ENCODE data around the gene CNTNAP5. TPM values are rescaled to one million over a fixed set of nuclear protein-coding genes. Genes with fewer than 3 reads are reported as not detected.

CNTNAP5 gene
- total RNA-seq, 1 experiment from 2014 or later = not detected

DNA sequence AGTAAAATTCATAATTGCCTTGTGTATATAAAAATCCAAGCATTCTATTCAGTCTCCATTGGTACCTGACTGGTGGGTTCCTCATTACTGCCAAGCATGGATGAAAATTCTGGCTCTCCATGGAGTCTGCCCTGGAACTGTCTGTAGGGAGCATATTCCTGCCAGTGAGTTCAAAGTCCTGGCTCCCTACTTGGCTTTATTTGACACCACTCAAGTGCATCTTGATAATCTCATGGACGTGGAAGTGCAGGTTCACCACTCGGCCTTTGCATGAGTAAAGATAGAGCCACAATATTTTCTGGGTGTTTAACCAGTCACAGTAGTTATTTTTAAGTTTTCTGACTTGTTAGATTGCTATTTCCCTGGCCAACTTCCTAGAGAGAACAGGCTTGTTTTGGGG is 63.5 kb downstream of the CNTNAP5 start:
- ATAC-seq = no peak
- in situ Hi-C loops (cut with HindIII; ENCODE audit: low pct_unique_long_range_greater_than_20kb, low sequenced_read_pairs) (no loop called here), intact Hi-C loops (cut with micrococcal nuclease; ENCODE audit: unreplicated experiment) (no loop called here)
- POLR2A ChIA-PET = no interaction called here
- Histone ChIP-seq H3K9me3 (ENCODE audit: control insufficient read depth, insufficient read depth, low read depth, low read length) (no peaks in the 10 kb centered on the region), H3K4me1 (ENCODE audit: control insufficient read depth, insufficient read depth, low read length) (no peaks in the 10 kb centered on the region), H3K4me3 (ENCODE audit: low read depth in 2 of 2, low read length in 2 of 2) (no peak overlapping the region), H3K27me3 (ENCODE audit: control insufficient read depth, insufficient read depth, low read length) (no peaks in the 10 kb centered on the region), H3K36me3 (ENCODE audit: control insufficient read depth, insufficient read depth, low read length) (no peaks in the 10 kb centered on the region), H3K27ac (ENCODE audit: low read length) (no peak overlapping the region)
- CTCF ChIA-PET = no interaction called here
- no TSS peak for BruUV-seq (replicated peaks)
- TF ChIP-seq, protein P1, sequence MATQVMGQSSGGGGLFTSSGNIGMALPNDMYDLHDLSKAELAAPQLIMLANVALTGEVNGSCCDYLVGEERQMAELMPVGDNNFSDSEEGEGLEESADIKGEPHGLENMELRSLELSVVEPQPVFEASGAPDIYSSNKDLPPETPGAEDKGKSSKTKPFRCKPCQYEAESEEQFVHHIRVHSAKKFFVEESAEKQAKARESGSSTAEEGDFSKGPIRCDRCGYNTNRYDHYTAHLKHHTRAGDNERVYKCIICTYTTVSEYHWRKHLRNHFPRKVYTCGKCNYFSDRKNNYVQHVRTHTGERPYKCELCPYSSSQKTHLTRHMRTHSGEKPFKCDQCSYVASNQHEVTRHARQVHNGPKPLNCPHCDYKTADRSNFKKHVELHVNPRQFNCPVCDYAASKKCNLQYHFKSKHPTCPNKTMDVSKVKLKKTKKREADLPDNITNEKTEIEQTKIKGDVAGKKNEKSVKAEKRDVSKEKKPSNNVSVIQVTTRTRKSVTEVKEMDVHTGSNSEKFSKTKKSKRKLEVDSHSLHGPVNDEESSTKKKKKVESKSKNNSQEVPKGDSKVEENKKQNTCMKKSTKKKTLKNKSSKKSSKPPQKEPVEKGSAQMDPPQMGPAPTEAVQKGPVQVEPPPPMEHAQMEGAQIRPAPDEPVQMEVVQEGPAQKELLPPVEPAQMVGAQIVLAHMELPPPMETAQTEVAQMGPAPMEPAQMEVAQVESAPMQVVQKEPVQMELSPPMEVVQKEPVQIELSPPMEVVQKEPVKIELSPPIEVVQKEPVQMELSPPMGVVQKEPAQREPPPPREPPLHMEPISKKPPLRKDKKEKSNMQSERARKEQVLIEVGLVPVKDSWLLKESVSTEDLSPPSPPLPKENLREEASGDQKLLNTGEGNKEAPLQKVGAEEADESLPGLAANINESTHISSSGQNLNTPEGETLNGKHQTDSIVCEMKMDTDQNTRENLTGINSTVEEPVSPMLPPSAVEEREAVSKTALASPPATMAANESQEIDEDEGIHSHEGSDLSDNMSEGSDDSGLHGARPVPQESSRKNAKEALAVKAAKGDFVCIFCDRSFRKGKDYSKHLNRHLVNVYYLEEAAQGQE (IDR thresholded peaks at IDR 0.05; ENCODE audit: insufficient read depth in 1 of 2, low read depth in 2 of 2, low read length in 1 of 2) = no peak
- TF ChIP-seq SIN3A (IDR thresholded peaks at IDR 0.05; ENCODE audit: borderline replicate concordance, insufficient read depth, low read depth, low read length) = no peak
- TF ChIP-seq TCF7L2 (IDR thresholded peaks at IDR 0.05; ENCODE audit: low read depth, low read length) = no peak
- no peak for TF ChIP-seq POLR2AphosphoS5 (IDR thresholded peaks at IDR 0.05; ENCODE audit: low read depth, low read length)
- TF ChIP-seq, protein P2, sequence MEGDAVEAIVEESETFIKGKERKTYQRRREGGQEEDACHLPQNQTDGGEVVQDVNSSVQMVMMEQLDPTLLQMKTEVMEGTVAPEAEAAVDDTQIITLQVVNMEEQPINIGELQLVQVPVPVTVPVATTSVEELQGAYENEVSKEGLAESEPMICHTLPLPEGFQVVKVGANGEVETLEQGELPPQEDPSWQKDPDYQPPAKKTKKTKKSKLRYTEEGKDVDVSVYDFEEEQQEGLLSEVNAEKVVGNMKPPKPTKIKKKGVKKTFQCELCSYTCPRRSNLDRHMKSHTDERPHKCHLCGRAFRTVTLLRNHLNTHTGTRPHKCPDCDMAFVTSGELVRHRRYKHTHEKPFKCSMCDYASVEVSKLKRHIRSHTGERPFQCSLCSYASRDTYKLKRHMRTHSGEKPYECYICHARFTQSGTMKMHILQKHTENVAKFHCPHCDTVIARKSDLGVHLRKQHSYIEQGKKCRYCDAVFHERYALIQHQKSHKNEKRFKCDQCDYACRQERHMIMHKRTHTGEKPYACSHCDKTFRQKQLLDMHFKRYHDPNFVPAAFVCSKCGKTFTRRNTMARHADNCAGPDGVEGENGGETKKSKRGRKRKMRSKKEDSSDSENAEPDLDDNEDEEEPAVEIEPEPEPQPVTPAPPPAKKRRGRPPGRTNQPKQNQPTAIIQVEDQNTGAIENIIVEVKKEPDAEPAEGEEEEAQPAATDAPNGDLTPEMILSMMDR (IDR thresholded peaks at IDR 0.05) = no peak
- DNase-seq (ENCODE audit: low read depth, low spot score) = no peak

DNA sequence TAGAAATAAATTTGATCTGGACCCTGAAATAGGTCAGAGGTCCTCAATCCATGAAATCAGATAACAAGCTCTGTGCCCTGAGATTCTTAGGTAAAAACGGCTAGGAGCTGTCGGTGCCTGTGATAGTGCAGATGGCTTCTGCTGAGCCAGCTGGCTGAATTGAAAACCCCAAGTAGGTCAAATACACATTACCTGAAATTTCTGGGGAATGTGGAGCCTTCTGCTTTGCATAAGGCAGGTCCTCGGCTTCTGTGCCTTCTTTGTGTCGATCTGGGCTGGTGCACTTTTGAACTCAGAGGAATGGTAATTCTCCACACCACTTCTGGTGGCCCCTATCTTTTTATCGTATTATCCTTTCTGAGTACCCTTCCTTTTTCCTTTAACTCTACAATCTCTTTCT is 66.6 kb downstream of the CNTNAP5 start:
- no peak overlapping the region for H3K27ac ChIP-seq (ENCODE audit: low read length)
- H3K9me3 ChIP-seq (ENCODE audit: control insufficient read depth, insufficient read depth, low read depth, low read length) = no peaks in the 10 kb centered on the region
- intact Hi-C loops (cut with micrococcal nuclease; ENCODE audit: unreplicated experiment) = no loop called here
- ChIA-PET CTCF (no interaction called here), POLR2A (no interaction called here)
- ATAC-seq (no peak), DNase-seq (ENCODE audit: low read depth, low spot score) (no peak)
- in situ Hi-C loops (cut with HindIII; ENCODE audit: low pct_unique_long_range_greater_than_20kb, low sequenced_read_pairs) = no loop called here
- H3K36me3 ChIP-seq (ENCODE audit: control insufficient read depth, insufficient read depth, low read length) = no peaks in the 10 kb centered on the region
- no peaks in the 10 kb centered on the region for H3K27me3 ChIP-seq (ENCODE audit: control insufficient read depth, insufficient read depth, low read length)
- H3K4me1 ChIP-seq (ENCODE audit: control insufficient read depth, insufficient read depth, low read length) = no peaks in the 10 kb centered on the region
- no TSS peak for BruUV-seq (replicated peaks)
- TF ChIP-seq, protein P1 (IDR thresholded peaks at IDR 0.05; ENCODE audit: insufficient read depth in 1 of 2, low read depth in 2 of 2, low read length in 1 of 2) = no peak
- TF ChIP-seq, protein P2 (IDR thresholded peaks at IDR 0.05) = no peak
- TF ChIP-seq POLR2AphosphoS5 (IDR thresholded peaks at IDR 0.05; ENCODE audit: low read depth, low read length) (no peak), SIN3A (IDR thresholded peaks at IDR 0.05; ENCODE audit: borderline replicate concordance, insufficient read depth, low read depth, low read length) (no peak)
- H3K4me3 ChIP-seq (ENCODE audit: low read depth in 2 of 2, low read length in 2 of 2) = no peak overlapping the region
